Loucy (cell line): ENCODE data around the gene FAM168A.

Experiments used
- H2AFZ ChIP-seq: fragments of 200-600 bp; sonication (generic); 2 replicates; pipeline ENCODE4 v1.6.0; 2016; ENCODE audit warnings: antibody characterized with exemption, mild to moderate bottlenecking, low read length, moderate library complexity
- H3F3A ChIP-seq: fragments of 200-600 bp; 2 replicates; pipeline ENCODE4 v1.6.0; 2016; ENCODE audit warnings: antibody characterized with exemption, low read depth, mild to moderate bottlenecking
- H3K27me3 ChIP-seq: fragments of 200-600 bp; sonication (generic); 2 replicates; pipeline ENCODE4 v1.6.1; 2014; ENCODE audit warnings: low read length, mild to moderate bottlenecking; ENCODE audit not compliant: insufficient read depth, poor library complexity, severe bottlenecking
- H3K36me3 ChIP-seq: fragments of 200-600 bp; sonication (generic); 2 replicates; pipeline ENCODE4 v1.6.1; 2016; ENCODE audit warnings: low read length; ENCODE audit not compliant: insufficient read depth
- H3K4me1 ChIP-seq: fragments of 200-600 bp; sonication (generic); 2 replicates; pipeline ENCODE4 v1.5.1; 2014; ENCODE audit warnings: low read length, mild to moderate bottlenecking; ENCODE audit not compliant: insufficient read depth, poor library complexity, severe bottlenecking
- H3K4me2 ChIP-seq: fragments of 200-600 bp; sonication (generic); 2 replicates; pipeline ENCODE4 v1.6.0; 2014; ENCODE audit warnings: antibody characterized with exemption, low read length, low read depth, mild to moderate bottlenecking; ENCODE audit not compliant: poor library complexity, severe bottlenecking
- H3K4me3 ChIP-seq: fragments of 200-600 bp; sonication (generic); 2 replicates; pipeline ENCODE4 v1.5.1; 2014; ENCODE audit warnings: low read length, mild to moderate bottlenecking, mixed read lengths; ENCODE audit not compliant: poor library complexity, severe bottlenecking
- H3K79me2 ChIP-seq: fragments of 200-600 bp; sonication (generic); 2 replicates; pipeline ENCODE4 v1.6.1; 2014; ENCODE audit warnings: low read length; ENCODE audit not compliant: insufficient read depth
- H3K9ac ChIP-seq: fragments of 200-600 bp; sonication (generic); 2 replicates; pipeline ENCODE4 v1.6.0; 2014; ENCODE audit warnings: mild to moderate bottlenecking, low read depth, low read length, moderate library complexity; ENCODE audit not compliant: poor library complexity, severe bottlenecking
- H3K9me2 ChIP-seq: fragments of 200-600 bp; sonication (generic); replicated peaks from 2 replicates; pipeline ENCODE4 v1.6.1; 2016; ENCODE audit warnings: low read depth, low read length, mixed read lengths
- H3K9me3 ChIP-seq: fragments of 200-600 bp; sonication (generic); 2 replicates; pipeline ENCODE4 v1.6.1; 2014; ENCODE audit warnings: mild to moderate bottlenecking, antibody characterized with exemption, low read length, low read depth; ENCODE audit not compliant: insufficient read depth
- H4K20me1 ChIP-seq: fragments of 200-600 bp; sonication (generic); 2 replicates; pipeline ENCODE4 v1.6.0; 2014; ENCODE audit warnings: antibody characterized with exemption, low read length, mild to moderate bottlenecking; ENCODE audit not compliant: insufficient read depth, poor library complexity, severe bottlenecking
- EZH2phosphoT487 ChIP-seq: fragments of 200-600 bp; IDR thresholded peaks from 2 replicates; pipeline ENCODE4 v1.6.1; 2018; ENCODE audit warnings: antibody characterized with exemption, mild to moderate bottlenecking, moderate library complexity, borderline replicate concordance
- TF ChIP-seq, protein P1 (sequence below): fragments of 200-600 bp; sonication (generic); conservative IDR thresholded peaks from 2 replicates; pipeline ENCODE4 v1.5.1; 2014; ENCODE audit warnings: mild to moderate bottlenecking, antibody characterized with exemption, low read length

Gene FAM168A

DNA sequence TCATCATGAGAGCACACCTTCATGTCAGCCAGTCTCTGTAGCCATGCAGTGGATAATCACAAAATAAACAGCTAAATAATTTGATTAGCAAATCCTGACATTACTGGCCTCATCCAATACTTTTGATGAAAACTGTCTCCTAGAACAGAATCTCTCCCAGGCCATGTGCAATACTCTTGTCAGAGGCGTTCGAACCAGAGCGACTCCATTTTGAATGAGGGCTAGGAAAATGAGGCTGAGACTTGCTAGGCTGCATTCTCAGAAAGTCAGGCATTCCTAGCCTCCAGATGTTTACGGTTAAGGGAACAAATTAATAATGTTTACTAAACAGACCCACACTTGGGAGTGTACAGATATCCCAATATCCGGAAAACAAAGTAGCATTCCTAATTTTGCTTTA is 69.9 kb downstream of the FAM168A start:
- Histone ChIP-seq H3K27me3 (no peaks in the 10 kb centered on the region), H3K79me2 (peaks cover 87% of the 10 kb centered on the region), H2AFZ (no peak overlapping the region), H3F3A (no peaks in the 10 kb centered on the region), H3K4me1 (peaks cover 48% of the 10 kb centered on the region), H3K9ac (no peak overlapping the region), H3K4me2 (peak overlapping the region; percentile 57), H4K20me1 (no peaks in the 10 kb centered on the region), H3K36me3 (no peaks in the 10 kb centered on the region), H3K9me3 (peaks cover 9% of the 10 kb centered on the region; the same call in 1 of the 2 replicates), H3K4me3 (no peak overlapping the region), H3K9me2 (no peaks in the 10 kb centered on the region)
- TF ChIP-seq EZH2phosphoT487, result no peak
- TF ChIP-seq, protein P1, sequence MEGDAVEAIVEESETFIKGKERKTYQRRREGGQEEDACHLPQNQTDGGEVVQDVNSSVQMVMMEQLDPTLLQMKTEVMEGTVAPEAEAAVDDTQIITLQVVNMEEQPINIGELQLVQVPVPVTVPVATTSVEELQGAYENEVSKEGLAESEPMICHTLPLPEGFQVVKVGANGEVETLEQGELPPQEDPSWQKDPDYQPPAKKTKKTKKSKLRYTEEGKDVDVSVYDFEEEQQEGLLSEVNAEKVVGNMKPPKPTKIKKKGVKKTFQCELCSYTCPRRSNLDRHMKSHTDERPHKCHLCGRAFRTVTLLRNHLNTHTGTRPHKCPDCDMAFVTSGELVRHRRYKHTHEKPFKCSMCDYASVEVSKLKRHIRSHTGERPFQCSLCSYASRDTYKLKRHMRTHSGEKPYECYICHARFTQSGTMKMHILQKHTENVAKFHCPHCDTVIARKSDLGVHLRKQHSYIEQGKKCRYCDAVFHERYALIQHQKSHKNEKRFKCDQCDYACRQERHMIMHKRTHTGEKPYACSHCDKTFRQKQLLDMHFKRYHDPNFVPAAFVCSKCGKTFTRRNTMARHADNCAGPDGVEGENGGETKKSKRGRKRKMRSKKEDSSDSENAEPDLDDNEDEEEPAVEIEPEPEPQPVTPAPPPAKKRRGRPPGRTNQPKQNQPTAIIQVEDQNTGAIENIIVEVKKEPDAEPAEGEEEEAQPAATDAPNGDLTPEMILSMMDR, result no peak

DNA sequence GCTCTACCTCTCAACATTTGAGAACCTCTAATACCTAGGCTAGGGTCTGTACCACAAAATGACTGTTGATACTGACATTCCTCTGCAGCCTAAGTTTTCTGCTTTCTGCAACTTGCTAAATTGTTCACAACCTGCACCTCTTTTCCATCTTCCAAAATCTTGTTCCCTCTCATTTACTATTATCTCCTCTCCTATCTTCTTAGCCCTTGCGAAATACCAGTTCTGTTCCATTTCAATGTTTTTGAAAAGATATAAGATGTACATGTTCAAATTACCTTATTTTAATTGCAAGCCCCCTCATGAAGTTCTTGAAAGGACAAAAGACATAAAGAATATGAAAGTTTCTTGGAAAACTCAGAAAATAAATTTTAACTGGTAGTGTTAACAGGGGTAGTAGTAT is 72.3 kb downstream of the FAM168A start:
- H4K20me1 ChIP-seq, result peaks cover 5% of the 10 kb centered on the region
- H3K9ac ChIP-seq, result peak overlapping the region; percentile 0
- H3K36me3 ChIP-seq, result no peaks in the 10 kb centered on the region
- no peak overlapping the region for H3K4me2 ChIP-seq
- H3F3A ChIP-seq, result no peaks in the 10 kb centered on the region
- H3K79me2 ChIP-seq, result peaks cover 69% of the 10 kb centered on the region
- H3K4me3 ChIP-seq, result no peak overlapping the region
- no peaks in the 10 kb centered on the region for H3K9me2 ChIP-seq
- TF ChIP-seq, protein P1, result no peak
- no peak for TF ChIP-seq EZH2phosphoT487
- peaks cover 9% of the 10 kb centered on the region; the same call in 1 of the 2 replicates for H3K9me3 ChIP-seq
- H3K4me1 ChIP-seq, result peaks cover 53% of the 10 kb centered on the region
- no peak overlapping the region for H2AFZ ChIP-seq
- no peaks in the 10 kb centered on the region for H3K27me3 ChIP-seq

DNA sequence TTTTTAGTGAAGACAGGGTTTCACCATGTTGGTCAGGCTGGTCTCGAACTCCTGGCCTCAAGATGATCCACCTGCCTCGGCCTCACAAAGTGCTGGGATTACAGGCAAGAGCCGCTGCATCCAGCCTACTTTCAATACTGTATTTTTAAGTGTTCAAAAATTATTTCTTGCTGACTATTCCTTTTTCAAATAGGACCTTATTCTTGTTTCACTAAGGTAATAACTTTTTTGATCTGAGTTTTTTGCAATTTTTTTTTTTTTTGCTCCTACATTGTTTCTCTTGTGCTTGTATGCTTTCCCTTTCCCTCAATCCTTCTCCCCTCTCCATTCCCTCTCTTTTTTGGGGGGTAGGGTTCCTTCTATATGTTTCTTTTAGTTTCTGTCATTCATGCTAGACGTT is 73.1 kb downstream of the FAM168A start:
- H4K20me1 ChIP-seq, result peaks cover 5% of the 10 kb centered on the region

More for the DNA sequence above, 73.1 kb downstream of the FAM168A start:
- H3K9me3 ChIP-seq, result peaks cover 9% of the 10 kb centered on the region; the same call in 1 of the 2 replicates
- TF ChIP-seq, protein P1, result no peak
- TF ChIP-seq EZH2phosphoT487, result no peak
- H2AFZ ChIP-seq, result no peak overlapping the region
- H3K27me3 ChIP-seq, result no peaks in the 10 kb centered on the region
- no peaks in the 10 kb centered on the region for H3K9me2 ChIP-seq
- no peak overlapping the region for H3K4me2 ChIP-seq
- no peaks in the 10 kb centered on the region for H3K36me3 ChIP-seq
- H3F3A ChIP-seq, result no peaks in the 10 kb centered on the region
- no peak overlapping the region for H3K9ac ChIP-seq
- peaks cover 67% of the 10 kb centered on the region for H3K79me2 ChIP-seq
- H3K4me1 ChIP-seq, result peaks cover 58% of the 10 kb centered on the region
- no peak overlapping the region for H3K4me3 ChIP-seq
